Endothelial cell of umbilical vein (primary cell): ENCODE data around the gene MME. TPM values are rescaled to one million over a fixed set of nuclear protein-coding genes. Genes with fewer than 3 reads are reported as not detected.

Experiments
- BruUV-seq: library from RNA; stranded (reverse); fragments of 400-500 nt; replicated peaks from 2 replicates; lab custom pipeline; 2021; lab: Mats Ljungman, UMichigan
- CTCF ChIA-PET: fragments of 300-600, 350-600 bp; sonication (Branson Sonifier 250); formaldehyde crosslinking; loops from one replicate; lab custom pipeline; 2021; ENCODE audit warnings: antibody characterized with exemption, inconsistent platforms; lab: Charles Lee
- POLR2A ChIA-PET: fragments of 300-600, 350-600 bp; sonication (Branson Sonifier 250); formaldehyde crosslinking; loops from one replicate; lab custom pipeline; 2021; ENCODE audit warnings: antibody characterized with exemption, inconsistent platforms; lab: Charles Lee
- DNase-seq: peaks from one replicate; pipeline ENCODE4 v3.0.0-alpha.2; 2011; ENCODE audit warnings: low read depth, low spot score
- FAIRE-seq: peaks from 2 replicates; lab custom pipeline; 2011; peaks lifted over from hg19 to GRCh38; lab: Jason Lieb, UNC
- H2AFZ ChIP-seq: 2 replicates; pipeline ENCODE4 v1.6.0; 2012; ENCODE audit warnings: low read depth, low read length, control low read depth, inconsistent platforms
- H3K27ac ChIP-seq: 2 replicates; pipeline ENCODE4 v1.5.1; 2011; ENCODE audit warnings: low read depth, mild to moderate bottlenecking, control low read depth, low read length, moderate library complexity; ENCODE audit not compliant: insufficient read depth
- H3K27me3 ChIP-seq, 2 experiments: 2 replicates each; pipeline versions ENCODE4 v1.6.0 to v1.6.1; 2011; ENCODE audit warnings: low read length in 2 of 2, mixed read lengths in 1 of 2; ENCODE audit not compliant: control insufficient read depth in 2 of 2, insufficient read depth in 2 of 2
- H3K36me3 ChIP-seq, 2 experiments: 2 replicates in 1 of 2; 3 replicates in 1 of 2; pipeline ENCODE4 v1.5.1; 2011; ENCODE audit warnings: low read length in 2 of 2, mild to moderate bottlenecking in 1 of 2, moderate library complexity in 1 of 2; ENCODE audit not compliant: control insufficient read depth in 2 of 2, insufficient read depth in 2 of 2; ENCODE audit errors: extremely low read depth in 1 of 2
- H3K4me1 ChIP-seq: 3 replicates; pipeline ENCODE4 v1.5.1; 2011; ENCODE audit warnings: mild to moderate bottlenecking, low read length; ENCODE audit not compliant: control insufficient read depth, insufficient read depth; ENCODE audit errors: extremely low read depth
- H3K4me2 ChIP-seq: 2 replicates; pipeline ENCODE4 v1.6.1; 2011; ENCODE audit warnings: low read length, control low read depth, mixed read lengths; ENCODE audit not compliant: insufficient read depth
- H3K4me3 ChIP-seq, 3 experiments: fragments of 200-600 bp in 1 of 3; sonication (generic), shearing (Covaris generic) in 1 of 3; replicated peaks in 1 of 3; 2 replicates each; pipeline ENCODE4 v1.5.1; 2011 to 2016; ENCODE audit warnings: control low read depth in 3 of 3, low read length in 3 of 3, mild to moderate bottlenecking in 2 of 3, inconsistent platforms in 1 of 3, low read depth in 1 of 3, moderate library complexity in 1 of 3; ENCODE audit not compliant: insufficient read depth in 1 of 3
- H3K79me2 ChIP-seq: 2 replicates; pipeline ENCODE4 v1.6.0; 2012; ENCODE audit warnings: low read length, inconsistent platforms; ENCODE audit not compliant: control insufficient read depth, insufficient read depth
- H3K9ac ChIP-seq: replicated peaks from 2 replicates; pipeline ENCODE3; 2011; ENCODE audit warnings: low read length, control low read depth; ENCODE audit not compliant: insufficient read depth; ENCODE audit errors: extremely low read depth
- H3K9me1 ChIP-seq: replicated peaks from 3 replicates; pipeline ENCODE4 v1.6.0; 2011; ENCODE audit warnings: mild to moderate bottlenecking, low read length; ENCODE audit not compliant: control insufficient read depth, insufficient read depth; ENCODE audit errors: extremely low read depth
- H3K9me3 ChIP-seq: replicated peaks from 2 replicates; pipeline ENCODE4 v1.5.1; 2012; ENCODE audit warnings: low read length, inconsistent platforms; ENCODE audit not compliant: control insufficient read depth, insufficient read depth
- H4K20me1 ChIP-seq: replicated peaks from 2 replicates; pipeline ENCODE3; 2011; ENCODE audit warnings: mild to moderate bottlenecking, low read length; ENCODE audit not compliant: control insufficient read depth, insufficient read depth; ENCODE audit errors: extremely low read depth
- EZH2 ChIP-seq: IDR thresholded peaks from 2 replicates; pipeline ENCODE4 v1.6.1; 2012; ENCODE audit warnings: borderline replicate concordance, low read depth, mild to moderate bottlenecking, moderate library complexity, low read length, inconsistent platforms; ENCODE audit not compliant: severe bottlenecking
- FOS ChIP-seq: IDR thresholded peaks from 2 replicates; pipeline ENCODE4 v1.6.1; 2011; ENCODE audit warnings: mild to moderate bottlenecking, low read length, moderate library complexity, borderline replicate concordance; ENCODE audit not compliant: insufficient read depth
- GATA2 ChIP-seq: IDR thresholded peaks from 2 replicates; pipeline ENCODE4 v1.7.0; 2011; ENCODE audit warnings: low read depth, mild to moderate bottlenecking, moderate library complexity, mixed read lengths, low read length; ENCODE audit not compliant: insufficient read length, insufficient read depth
- JUN ChIP-seq: IDR thresholded peaks from 2 replicates; pipeline ENCODE4 v1.6.1; 2011; ENCODE audit warnings: borderline replicate concordance, low read depth; ENCODE audit not compliant: insufficient read length, insufficient read depth
- MYC ChIP-seq: IDR thresholded peaks from one replicate; pipeline ENCODE4 v1.6.1; 2011; ENCODE audit warnings: mild to moderate bottlenecking, low read depth, low read length
- POLR2A ChIP-seq: IDR thresholded peaks from 2 replicates; pipeline ENCODE4 v1.6.1; 2012; ENCODE audit warnings: low read depth, mild to moderate bottlenecking, control low read depth, low read length
- POLR2AphosphoS5 ChIP-seq: IDR thresholded peaks from 2 replicates; pipeline ENCODE4 v1.6.1; 2012; ENCODE audit warnings: low read depth, mild to moderate bottlenecking, control low read depth, low read length, moderate library complexity; ENCODE audit not compliant: insufficient read depth
- dilution Hi-C: fragments of 300-500 bp; cut with MboI; formaldehyde crosslinking; loops from one replicate; pipeline ENCODE4 v1.15.0; 2019; ENCODE audit warnings: low sequenced_read_pairs; ENCODE audit not compliant: extremely low pct_ligation_motif_present
- intact Hi-C: fragments of 100-400 bp; cut with micrococcal nuclease; formaldehyde crosslinking; loops from one replicate; pipeline ENCODE4 v1.10.0; 2022
- polyA plus RNA-seq, 4 experiments: library from polyadenylated mRNA; depleted of rRNA in 3 of 4; stranded (reverse) in 3 of 4; unstranded in 1 of 4; fragments of >200 nt; gene quantifications; 2 replicates each; pipeline versions ENCODE4 v1.2.1 to v1.2.3, GENCODE V29; 2011 to 2012; ENCODE audit warnings: missing spikeins in 1 of 4
- total RNA-seq: library from RNA; stranded (reverse); gene quantifications from 2 replicates; pipeline ENCODE4 v1.2.3, GENCODE V29; 2021
- TF ChIP-seq, protein P1 (sequence below): IDR thresholded peaks from 2 replicates; pipeline ENCODE4 v1.6.1; 2011; ENCODE audit not compliant: insufficient read depth, insufficient read length
- TF ChIP-seq, protein P2 (sequence below), 2 donors: IDR thresholded peaks; 1 replicate in 1 of 2; 2 replicates in 1 of 2; pipeline ENCODE4 v1.5.1; 2011; ENCODE audit warnings: low read length in 2 of 2, mild to moderate bottlenecking in 2 of 2, moderate library complexity in 2 of 2, control low read depth in 1 of 2, inconsistent platforms in 1 of 2, low read depth in 1 of 2; ENCODE audit not compliant: insufficient read depth in 1 of 2; ENCODE audit errors: extremely low read depth in 1 of 2

Gene MME
- total and polyA plus RNA-seq, 2 donors (not counting 3 experiments of a cell fraction or from before 2014, with no cell fraction given): 6.0 to 10.5 TPM

GRCh38 chr3:155232605-155233004 is 152.5 kb downstream of the MME start:
- H2AFZ ChIP-seq: no peak overlapping the region
- BruUV-seq: no TSS peak
- no peaks in the 10 kb centered on the region for H3K36me3 ChIP-seq
- no peaks in the 10 kb centered on the region for H3K4me1 ChIP-seq
- no peak for DNase-seq
- TF ChIP-seq, protein P1, sequence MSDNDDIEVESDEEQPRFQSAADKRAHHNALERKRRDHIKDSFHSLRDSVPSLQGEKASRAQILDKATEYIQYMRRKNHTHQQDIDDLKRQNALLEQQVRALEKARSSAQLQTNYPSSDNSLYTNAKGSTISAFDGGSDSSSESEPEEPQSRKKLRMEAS: no peak
- TF ChIP-seq EZH2 (no peak), MYC (no peak), POLR2A (no peak), FOS (no peak), JUN (no peak), GATA2 (no peak), POLR2AphosphoS5 (no peak)
- TF ChIP-seq, protein P2, sequence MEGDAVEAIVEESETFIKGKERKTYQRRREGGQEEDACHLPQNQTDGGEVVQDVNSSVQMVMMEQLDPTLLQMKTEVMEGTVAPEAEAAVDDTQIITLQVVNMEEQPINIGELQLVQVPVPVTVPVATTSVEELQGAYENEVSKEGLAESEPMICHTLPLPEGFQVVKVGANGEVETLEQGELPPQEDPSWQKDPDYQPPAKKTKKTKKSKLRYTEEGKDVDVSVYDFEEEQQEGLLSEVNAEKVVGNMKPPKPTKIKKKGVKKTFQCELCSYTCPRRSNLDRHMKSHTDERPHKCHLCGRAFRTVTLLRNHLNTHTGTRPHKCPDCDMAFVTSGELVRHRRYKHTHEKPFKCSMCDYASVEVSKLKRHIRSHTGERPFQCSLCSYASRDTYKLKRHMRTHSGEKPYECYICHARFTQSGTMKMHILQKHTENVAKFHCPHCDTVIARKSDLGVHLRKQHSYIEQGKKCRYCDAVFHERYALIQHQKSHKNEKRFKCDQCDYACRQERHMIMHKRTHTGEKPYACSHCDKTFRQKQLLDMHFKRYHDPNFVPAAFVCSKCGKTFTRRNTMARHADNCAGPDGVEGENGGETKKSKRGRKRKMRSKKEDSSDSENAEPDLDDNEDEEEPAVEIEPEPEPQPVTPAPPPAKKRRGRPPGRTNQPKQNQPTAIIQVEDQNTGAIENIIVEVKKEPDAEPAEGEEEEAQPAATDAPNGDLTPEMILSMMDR (IDR thresholded peaks at IDR 0.05; ENCODE audit: extremely low read depth in 1 of 2, insufficient read depth in 1 of 2, low read depth in 1 of 2, low read length in 2 of 2): no peak
- H3K27ac ChIP-seq: no peak overlapping the region
- intact Hi-C loops (no loop called here), dilution Hi-C loops (no loop called here)
- no peak overlapping the region for H3K4me3 ChIP-seq
- POLR2A ChIA-PET: no interaction called here
- no peaks in the 10 kb centered on the region for H4K20me1 ChIP-seq
- no peaks in the 10 kb centered on the region for H3K79me2 ChIP-seq
- no peaks in the 10 kb centered on the region for H3K9me3 ChIP-seq
- no peak overlapping the region for H3K9ac ChIP-seq
- no peaks in the 10 kb centered on the region for H3K9me1 ChIP-seq
- no peaks in the 10 kb centered on the region for H3K27me3 ChIP-seq
- H3K4me2 ChIP-seq: no peak overlapping the region
- CTCF ChIA-PET: no interaction called here
- no peak for FAIRE-seq
